ENCODE data around the gene DNAAF2.

Gene DNAAF2

GRCh38 chr14:49578141-49578540, 56.9 kb downstream of the DNAAF2 start:
- TF ChIP-seq CTCF (IDR thresholded peaks at IDR 0.05; ENCODE audit: extremely low read depth, missing control alignments) = no peak
- DNase-seq (ENCODE audit: low spot score) = no peak
